Measurements from ENCODE around the gene SHROOM2. TPM values are rescaled to one million over a fixed set of nuclear protein-coding genes. Genes with fewer than 3 reads are reported as not detected.

SHROOM2 gene
- total RNA-seq, 1 experiment from 2014 or later: 14.2 TPM

DNA sequence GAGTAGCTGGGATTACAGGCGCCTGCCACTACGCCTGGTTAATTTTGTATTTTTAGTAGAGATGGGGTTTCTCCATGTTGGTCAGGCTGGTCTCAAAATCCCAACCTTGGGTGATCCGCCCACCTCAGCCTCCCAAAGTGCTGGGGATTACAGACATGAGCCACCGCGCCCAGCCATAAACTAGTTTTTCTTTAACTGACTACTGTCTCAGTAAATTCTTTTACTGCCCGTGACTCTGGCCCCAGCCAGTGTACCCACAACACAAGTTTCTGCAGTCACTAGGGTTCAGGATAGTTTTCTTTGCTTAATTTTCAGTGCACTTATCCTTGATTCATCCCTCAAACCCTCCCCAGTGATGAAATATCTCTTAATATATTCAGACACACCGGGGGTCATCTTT, 8.3 kb downstream of the SHROOM2 start:
- H3K27ac Mint-ChIP-seq (ENCODE audit: unreplicated experiment): no peak overlapping the region
- peaks cover under 1% of the 10 kb centered on the region for H3K9me3 Mint-ChIP-seq (ENCODE audit: unreplicated experiment)
- no peaks in the 10 kb centered on the region for H3K9me3 ChIP-seq
- ChIA-PET POLR2A (no interaction called here), CTCF (no interaction called here)
- peak overlapping the region; percentile 17 for H3K4me3 Mint-ChIP-seq (ENCODE audit: unreplicated experiment)
- no peaks in the 10 kb centered on the region for H3K27me3 Mint-ChIP-seq (ENCODE audit: insufficient read depth, unreplicated experiment)
- peaks cover 8% of the 10 kb centered on the region for H3K36me3 Mint-ChIP-seq (ENCODE audit: insufficient read depth, unreplicated experiment)
- TF ChIP-seq CTCF (IDR thresholded peaks at IDR 0.05; ENCODE audit: insufficient read depth in 1 of 2, low read depth in 1 of 2, low read length in 1 of 2, severe bottlenecking in 1 of 2, unreplicated experiment in 1 of 2): no peak
- DNase-seq: no peak
- no peaks in the 10 kb centered on the region for H3K36me3 ChIP-seq (ENCODE audit: control insufficient read depth, insufficient read depth, low read length)
- peaks cover 16% of the 10 kb centered on the region for H3K4me1 Mint-ChIP-seq (ENCODE audit: low read depth, unreplicated experiment)
- intact Hi-C loops (cut with micrococcal nuclease; ENCODE audit: unreplicated experiment): no loop called here
- peaks cover 8% of the 10 kb centered on the region for H3K4me1 ChIP-seq
- H3K4me3 ChIP-seq (ENCODE audit: low read depth, low read length): no peak overlapping the region
- H3K27me3 ChIP-seq (replicated peaks; ENCODE audit: control insufficient read depth, insufficient read depth, low read length): no peaks in the 10 kb centered on the region
- BruUV-seq (replicated peaks): no TSS peak

GRCh38 chrX:9797384-9798360, 11.4 kb downstream of the SHROOM2 start:
- no TSS peak for BruUV-seq (replicated peaks)
- no peak overlapping the region for H3K4me3 ChIP-seq (ENCODE audit: low read depth, low read length)
- H3K27me3 ChIP-seq (replicated peaks; ENCODE audit: control insufficient read depth, insufficient read depth, low read length): no peaks in the 10 kb centered on the region
- H3K9me3 Mint-ChIP-seq (ENCODE audit: unreplicated experiment): peaks cover 8% of the 10 kb centered on the region
- ChIA-PET POLR2A (interaction anchor here (0.6 kb wide), 1 partner anchor 13 kb away, joined by 4 read pairs; no protein-coding TSS in a partner anchor), CTCF (no interaction called here)
- TF ChIP-seq CTCF (IDR thresholded peaks at IDR 0.05; ENCODE audit: insufficient read depth in 1 of 2, low read depth in 1 of 2, low read length in 1 of 2, severe bottlenecking in 1 of 2, unreplicated experiment in 1 of 2): no peak
- H3K9me3 ChIP-seq: no peaks in the 10 kb centered on the region
- peaks cover 16% of the 10 kb centered on the region for H3K4me1 Mint-ChIP-seq (ENCODE audit: low read depth, unreplicated experiment)
- H3K4me3 Mint-ChIP-seq (ENCODE audit: unreplicated experiment): no peak overlapping the region
- intact Hi-C loops (cut with micrococcal nuclease; ENCODE audit: unreplicated experiment): no loop called here
- peak in 1 of 2 experiments; percentile 32 for DNase-seq
- peaks cover 16% of the 10 kb centered on the region for H3K36me3 Mint-ChIP-seq (ENCODE audit: insufficient read depth, unreplicated experiment)
- H3K27me3 Mint-ChIP-seq (ENCODE audit: insufficient read depth, unreplicated experiment): no peaks in the 10 kb centered on the region
- no peaks in the 10 kb centered on the region for H3K36me3 ChIP-seq (ENCODE audit: control insufficient read depth, insufficient read depth, low read length)
- no peaks in the 10 kb centered on the region; the same call in 1 of the 2 replicates for H3K4me1 ChIP-seq
- H3K27ac Mint-ChIP-seq (ENCODE audit: unreplicated experiment): no peak overlapping the region

GRCh38 chrX:9802737-9803136, 16.5 kb downstream of the SHROOM2 start:
- Histone ChIP-seq H3K9me3 (no peaks in the 10 kb centered on the region), H3K4me1 (no peaks in the 10 kb centered on the region), H3K27me3 (replicated peaks; ENCODE audit: control insufficient read depth, insufficient read depth, low read length) (no peaks in the 10 kb centered on the region), H3K36me3 (ENCODE audit: control insufficient read depth, insufficient read depth, low read length) (no peaks in the 10 kb centered on the region), H3K4me3 (ENCODE audit: low read depth, low read length) (no peak overlapping the region)
- no peaks in the 10 kb centered on the region for H3K4me1 Mint-ChIP-seq (ENCODE audit: low read depth, unreplicated experiment)
- peaks cover 8% of the 10 kb centered on the region for H3K9me3 Mint-ChIP-seq (ENCODE audit: unreplicated experiment)
- no peak overlapping the region for H3K4me3 Mint-ChIP-seq (ENCODE audit: unreplicated experiment)
- TF ChIP-seq CTCF (IDR thresholded peaks at IDR 0.05; ENCODE audit: insufficient read depth in 1 of 2, low read depth in 1 of 2, low read length in 1 of 2, severe bottlenecking in 1 of 2, unreplicated experiment in 1 of 2): no peak
- H3K27ac Mint-ChIP-seq (ENCODE audit: unreplicated experiment): no peak overlapping the region
- CTCF ChIA-PET: no interaction called here
- intact Hi-C loops (cut with micrococcal nuclease; ENCODE audit: unreplicated experiment): no loop called here
- POLR2A ChIA-PET: no interaction called here
- BruUV-seq (replicated peaks): no TSS peak
- no peak for DNase-seq
- peaks cover 7% of the 10 kb centered on the region for H3K36me3 Mint-ChIP-seq (ENCODE audit: insufficient read depth, unreplicated experiment)
- H3K27me3 Mint-ChIP-seq (ENCODE audit: insufficient read depth, unreplicated experiment): no peaks in the 10 kb centered on the region
